ENCODE measurements around the gene RNU6-7.

RNU6-7 gene

DNA sequence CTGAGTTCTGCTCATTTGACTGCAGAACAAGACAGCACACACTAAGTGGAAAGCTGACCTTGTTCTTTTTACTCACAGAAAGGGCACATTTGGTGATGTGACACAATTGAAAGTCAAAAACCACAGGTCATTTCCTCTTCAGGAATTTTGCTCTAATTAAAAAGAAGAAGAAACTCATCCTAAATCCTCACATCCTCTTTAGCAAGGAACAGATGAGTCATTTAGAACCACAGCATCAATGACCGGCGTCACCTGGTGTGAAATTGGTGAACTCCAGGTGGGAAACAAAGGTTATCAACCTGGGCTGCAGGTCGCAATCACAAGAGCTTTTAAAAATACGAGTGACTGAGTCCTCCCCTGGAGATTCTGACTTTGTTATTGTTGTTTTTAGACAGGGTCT is 4.1 kb downstream of the RNU6-7 start:
- no peak for DNase-seq

DNA sequence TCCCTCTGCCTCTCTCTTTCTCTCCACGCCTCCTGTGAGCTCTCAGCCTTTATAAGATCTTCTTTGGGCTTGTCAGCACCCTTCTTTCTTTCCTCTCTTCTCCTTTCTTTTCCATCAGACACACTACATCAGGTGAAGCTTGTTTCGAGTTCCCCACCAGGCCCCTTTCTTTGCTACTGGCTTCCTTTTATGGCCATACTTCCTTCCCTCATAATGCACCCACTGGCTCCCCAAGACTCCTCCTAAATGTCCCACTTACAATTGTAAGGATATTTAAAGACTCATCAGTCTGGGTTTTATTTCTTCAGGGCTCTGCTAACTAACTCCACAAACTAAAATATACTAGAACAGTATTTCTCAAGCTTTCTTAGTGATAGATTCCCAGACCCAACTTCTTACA is 4.7 kb downstream of the RNU6-7 start:
- DNase-seq, result no peak

DNA sequence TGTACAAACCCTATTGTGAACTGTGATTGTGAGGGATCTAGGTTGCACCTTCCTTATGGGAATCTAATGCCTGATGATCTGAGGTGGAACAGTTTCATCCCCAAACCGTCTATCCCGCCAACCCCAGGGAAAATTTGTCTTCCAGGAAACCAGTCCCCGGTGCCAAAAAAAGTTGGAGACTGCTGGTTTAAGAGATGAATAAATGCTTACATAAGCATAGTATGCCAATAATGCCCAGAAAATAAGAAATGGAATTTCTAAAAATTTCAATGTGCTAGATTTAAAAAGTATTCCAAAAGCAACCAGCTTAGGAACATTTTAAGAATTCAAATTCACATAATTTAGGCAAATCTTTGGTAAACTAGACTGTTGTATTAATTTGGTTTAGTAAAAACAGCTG is 6.6 kb downstream of the RNU6-7 start:
- no peak for DNase-seq

DNA sequence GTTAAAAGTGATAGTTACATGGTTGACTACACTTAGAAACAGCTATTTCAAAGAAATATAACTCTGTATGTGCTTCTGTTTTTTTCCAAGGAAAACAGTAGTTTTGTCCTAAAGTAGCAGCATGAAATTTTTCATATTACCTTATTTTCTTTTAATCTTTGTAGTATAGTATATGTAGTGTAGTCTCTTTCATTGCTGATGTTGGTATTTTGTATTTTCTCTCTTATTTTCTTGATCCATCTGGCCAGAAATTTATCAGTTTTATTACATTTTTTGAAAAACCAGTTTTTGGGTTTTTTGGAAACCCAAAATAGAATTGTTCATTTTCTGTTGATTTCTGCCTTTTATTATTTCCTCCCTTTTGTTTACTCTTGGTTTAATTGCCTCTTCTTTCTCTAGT is 7.6 kb downstream of the RNU6-7 start:
- DNase-seq, result no peak

DNA sequence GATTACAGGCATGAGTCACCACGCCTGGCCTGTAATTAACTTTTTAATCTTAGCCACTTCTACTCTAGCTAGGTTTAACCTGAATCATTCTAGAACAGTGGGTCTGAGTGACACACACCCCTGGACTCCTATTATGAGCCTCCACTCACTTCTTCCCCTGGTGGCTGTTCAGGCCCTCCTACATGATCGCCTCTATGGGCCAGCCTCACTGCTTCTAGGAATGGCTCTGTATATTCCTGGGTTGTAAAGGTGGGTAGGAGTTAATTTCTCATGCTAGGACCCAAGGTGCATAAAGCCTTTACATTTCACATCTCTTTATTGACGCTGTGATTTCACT is 9.2 kb downstream of the RNU6-7 start:
- no peak for DNase-seq

DNA sequence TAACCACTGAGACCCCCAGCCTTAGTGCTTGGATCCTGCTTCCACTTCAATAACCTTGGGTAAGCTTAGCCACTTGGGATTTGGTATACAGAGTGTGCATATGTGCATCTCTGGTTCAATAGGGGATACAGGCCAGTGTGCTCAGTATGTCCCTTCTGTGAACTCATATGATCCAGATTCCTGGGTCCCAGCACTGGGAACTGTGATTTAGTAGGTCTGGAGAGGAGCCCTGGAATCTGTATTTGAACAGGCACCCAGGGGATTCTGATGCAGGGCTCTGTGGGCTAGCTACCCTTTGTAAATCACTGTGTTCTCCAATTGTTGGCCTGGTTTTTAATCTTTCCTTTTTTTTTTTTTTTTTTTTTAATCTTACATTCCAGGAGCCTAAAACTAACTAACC is 11.0 kb downstream of the RNU6-7 start:
- DNase-seq, result no peak

DNA sequence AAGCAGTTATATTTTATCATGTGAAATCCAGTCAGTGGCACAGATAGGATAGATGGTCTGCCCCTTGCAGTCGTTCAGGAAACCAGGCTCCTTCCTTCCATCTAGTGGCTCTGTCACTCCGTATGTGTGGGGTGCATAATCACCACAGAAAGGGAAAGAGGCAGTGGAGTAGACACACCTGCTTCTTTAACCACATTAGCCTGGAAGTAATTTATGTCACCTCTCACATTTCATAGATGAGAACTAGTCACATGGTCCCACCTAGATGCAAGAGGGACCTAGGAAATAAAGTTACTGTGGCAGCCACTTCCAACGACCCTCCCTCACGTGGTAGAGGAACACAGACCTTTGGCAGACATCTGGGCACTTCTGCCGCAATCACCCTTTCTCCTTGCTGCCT is 15.5 kb downstream of the RNU6-7 start:
- no peak for DNase-seq

DNA sequence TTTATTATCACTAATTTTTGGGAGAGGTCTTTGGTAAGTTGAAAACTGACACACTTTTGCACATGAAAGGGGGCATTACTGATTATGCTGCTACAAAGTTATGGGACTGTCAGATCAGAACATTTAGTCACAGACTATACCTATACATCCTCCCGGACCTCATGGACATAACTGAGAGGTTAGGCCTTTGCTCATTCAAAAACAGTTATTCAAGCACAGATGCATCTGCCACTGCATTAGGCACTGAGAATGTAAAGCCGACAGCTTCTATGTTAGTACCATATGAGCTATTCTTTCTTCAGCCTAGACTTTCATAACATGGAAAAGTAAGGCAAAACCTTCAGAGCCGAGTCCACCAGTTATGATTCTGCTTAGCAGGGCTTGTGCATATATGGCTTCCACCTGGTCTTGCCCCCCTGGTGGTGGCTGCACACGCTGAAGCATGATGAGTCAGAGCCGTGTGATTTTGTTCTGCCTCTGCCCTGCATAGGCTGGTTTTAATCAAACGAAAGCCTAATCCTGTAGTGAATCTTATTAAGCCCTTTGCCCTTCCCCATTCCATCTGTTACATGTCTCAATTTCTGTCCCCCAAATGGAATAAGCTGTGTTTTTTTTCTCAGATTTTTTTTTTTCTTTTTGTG is 23.0 kb downstream of the RNU6-7 start:
- peak; percentile 80 for DNase-seq

DNA sequence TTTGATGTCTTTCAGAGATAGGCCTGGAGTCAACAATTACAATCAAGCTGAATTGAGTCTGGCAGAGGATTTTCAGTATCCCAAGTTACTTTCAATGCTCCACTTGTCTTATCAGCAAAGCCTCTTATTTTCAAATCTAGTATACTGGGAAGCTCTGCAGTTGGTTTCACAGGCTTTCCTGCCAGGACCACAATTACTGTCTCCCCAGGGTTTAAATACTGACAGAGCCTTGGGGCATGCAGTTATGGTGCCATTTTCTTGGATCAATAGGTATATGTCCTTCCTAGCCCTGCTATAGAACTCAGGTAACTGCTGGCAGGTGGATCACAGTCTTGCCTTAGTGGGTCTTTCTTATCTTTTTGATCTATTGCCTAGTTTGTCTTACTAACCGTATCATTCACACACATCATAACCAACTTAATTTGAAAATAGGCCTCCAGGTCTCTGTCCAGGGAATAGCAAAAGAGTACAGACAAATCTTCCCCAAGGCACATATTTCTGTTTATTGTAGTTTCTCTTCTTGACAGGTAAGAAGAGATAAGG is 23.6 kb downstream of the RNU6-7 start:
- DNase-seq, result no peak

DNA sequence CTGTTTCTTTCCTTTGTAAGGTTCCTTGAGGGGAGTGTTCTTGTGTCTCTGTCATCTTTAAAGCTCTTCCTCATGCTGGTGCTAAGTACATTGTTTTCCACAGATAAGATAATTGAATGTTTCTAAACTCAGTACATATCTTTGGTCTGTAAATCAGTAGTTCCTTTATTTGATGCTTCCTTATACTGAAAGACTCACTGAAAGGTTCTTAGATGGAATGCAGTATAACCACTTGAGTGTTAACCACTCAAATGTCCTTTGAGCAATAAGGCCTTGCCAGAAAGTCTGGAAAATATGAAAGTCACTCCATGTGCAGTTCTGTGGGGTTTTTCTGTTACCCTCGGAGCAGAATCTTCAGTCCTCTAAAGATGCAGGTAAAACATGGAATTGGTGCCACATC is 24.2 kb downstream of the RNU6-7 start:
- DNase-seq, result peak; percentile 28

DNA sequence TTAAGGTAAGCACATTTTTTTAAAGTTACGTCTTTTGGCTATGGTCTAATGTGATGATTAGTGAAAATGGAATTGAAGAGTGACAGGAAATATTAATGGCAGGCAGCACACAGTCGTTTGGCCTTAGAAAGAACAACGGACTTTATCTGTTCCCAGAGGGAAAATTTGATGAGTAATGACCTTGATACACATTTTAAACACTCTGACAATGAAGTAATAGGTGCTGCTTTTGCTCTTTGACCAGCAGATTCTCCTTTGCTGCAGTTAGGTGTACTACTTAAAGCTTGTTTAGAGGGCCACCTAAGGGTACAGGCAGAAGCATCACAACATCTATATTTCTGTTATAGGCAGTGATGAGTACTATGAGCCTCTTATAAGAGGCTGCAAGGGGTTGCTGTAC is 28.3 kb downstream of the RNU6-7 start:
- DNase-seq, result peak; percentile 90

DNA sequence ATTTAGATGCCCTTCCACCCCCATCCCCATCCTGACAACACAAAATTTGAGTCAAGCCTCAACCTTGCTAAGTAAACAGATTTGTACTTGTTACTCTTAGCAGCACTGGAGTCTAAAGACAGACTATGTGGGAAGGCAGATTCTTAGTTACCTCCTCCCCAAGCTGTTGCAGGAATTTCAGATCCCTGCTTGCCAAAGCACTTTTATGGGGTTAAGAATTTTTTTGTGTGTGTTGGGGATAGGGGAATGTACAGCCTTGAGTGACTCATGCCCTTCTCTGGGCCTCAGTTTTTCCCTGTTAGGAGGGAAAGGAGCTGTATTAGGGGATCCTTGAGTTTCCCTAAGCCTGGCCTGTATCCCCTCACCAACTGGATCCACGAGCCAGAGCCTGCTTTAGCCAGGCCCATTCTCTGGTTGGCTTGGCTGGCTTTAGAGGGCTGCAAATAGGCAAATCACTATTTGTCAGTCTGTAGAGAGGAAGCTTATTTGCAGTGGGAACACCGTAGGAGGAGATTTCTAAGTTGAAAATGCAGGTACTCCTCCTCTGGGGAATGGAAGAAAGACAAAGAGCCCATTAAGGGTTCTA is 28.9 kb downstream of the RNU6-7 start:
- DNase-seq, result peak; percentile 93

DNA sequence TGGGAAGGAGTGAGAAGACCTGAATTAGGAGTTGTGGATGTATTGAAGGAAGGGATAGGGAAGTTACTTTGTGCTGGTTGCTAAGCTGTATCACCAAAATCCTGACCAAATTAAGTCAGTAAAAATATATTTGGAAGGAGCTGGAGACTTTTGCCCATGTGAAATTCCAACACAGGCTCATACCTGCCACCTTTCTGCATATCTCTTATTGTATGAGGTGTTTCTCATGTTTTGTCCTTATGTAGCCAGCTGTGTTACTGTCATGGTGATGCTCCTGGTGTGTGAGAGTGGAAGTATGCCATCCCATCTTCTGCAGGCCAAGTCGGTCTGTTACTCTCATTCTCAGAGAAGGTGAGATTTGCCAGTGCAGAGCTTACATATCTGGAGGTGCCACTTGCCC is 30.6 kb downstream of the RNU6-7 start:
- no peak for DNase-seq

DNA sequence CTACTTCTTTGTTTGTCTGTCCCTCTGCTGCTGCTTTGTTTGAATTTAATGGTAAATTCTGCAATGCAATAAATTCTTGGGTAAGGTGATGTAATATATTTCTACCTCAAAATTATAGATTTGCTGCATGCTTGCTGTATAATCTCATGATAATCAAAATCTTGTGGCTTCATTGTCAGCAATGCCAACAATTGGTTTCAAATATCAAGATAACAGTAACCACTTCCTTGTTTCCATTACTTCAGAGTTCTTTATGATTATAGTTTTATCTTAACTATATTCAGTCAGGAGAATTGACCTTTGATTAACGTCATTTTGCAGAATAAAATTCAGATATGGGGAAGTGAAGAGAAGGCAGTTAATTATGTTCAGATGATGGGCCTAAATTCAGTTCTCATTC is 31.4 kb downstream of the RNU6-7 start:
- DNase-seq, result peak; percentile 43

DNA sequence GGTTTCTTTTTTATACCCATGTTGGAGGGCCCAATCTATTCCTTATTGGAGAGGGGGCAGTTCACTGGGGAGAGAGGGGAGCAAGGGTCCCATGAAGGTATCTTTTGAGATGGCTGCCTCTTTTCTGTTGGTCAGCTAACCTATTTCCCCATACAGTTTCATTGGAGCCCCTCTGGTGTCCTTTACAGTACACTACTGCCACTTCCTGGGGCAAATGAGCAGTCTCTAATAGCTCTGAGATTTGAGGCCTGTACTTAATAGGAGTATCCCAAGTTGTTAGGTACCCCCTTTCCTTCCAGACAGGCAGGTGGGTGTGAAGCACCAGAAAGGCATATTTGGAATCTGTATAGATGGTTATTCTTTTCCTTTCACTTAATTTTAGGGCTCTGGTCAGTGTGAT is 42.6 kb downstream of the RNU6-7 start:
- peak; percentile 23 for DNase-seq

DNA sequence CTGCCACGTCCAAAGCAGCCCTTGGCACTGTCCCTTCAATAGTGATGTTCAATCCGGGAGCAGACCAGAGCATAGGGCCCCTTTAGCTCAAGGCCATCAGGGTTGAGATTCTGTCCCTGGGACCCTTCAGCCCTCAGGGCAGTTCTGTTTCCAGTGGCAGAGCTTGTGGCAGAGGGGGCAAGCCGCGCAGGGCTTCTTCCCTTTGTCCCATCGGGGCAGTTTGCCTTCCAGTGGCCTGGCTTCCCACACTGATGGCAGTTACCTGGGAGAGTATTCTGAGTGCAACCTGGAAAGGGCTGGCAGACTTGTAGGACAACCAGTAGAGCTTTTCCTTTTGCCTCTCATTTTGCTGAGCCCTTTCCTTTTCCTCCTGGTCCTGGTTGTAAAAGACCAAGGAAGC is 44.9 kb downstream of the RNU6-7 start:
- DNase-seq, result no peak

DNA sequence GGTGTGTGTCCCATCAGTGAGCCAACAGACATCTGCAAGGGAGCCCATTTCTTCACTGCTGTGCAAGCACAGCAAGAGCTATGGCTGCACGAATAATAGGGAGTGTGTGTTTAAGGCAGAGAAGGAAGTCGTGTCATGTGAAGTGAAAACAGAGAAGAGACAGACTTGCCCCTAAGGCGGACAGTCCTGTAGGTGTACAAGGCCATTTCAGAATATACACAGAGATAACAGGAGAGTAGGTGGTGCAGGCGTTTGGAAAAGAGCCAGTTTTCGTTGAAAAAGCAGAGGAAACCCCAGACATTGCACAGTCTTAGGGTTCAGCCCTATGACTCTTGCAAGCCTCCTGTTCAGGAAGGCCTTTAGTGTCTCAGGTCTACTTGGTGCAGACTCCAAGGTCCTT is 47.5 kb downstream of the RNU6-7 start:
- no peak for DNase-seq

DNA sequence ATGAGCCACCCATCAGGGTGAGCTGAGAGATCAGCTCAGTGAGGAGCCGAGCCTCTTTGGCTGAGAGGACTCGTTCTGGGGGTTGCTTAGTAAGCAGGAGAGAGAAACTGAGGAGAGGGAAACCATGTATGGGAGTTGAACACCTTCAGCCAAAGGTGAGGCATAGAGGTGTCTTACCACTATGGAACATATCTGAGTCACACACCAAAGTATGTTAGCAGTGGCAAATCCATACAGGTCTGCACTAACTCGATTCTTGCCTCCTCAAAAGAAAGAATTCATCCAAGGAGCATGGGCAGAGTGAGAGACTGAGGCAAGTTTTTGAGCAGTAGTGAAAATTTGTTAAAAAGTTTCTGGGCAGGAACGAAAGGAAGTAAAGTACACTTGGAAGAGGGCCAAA is 47.9 kb downstream of the RNU6-7 start:
- DNase-seq, result no peak

DNA sequence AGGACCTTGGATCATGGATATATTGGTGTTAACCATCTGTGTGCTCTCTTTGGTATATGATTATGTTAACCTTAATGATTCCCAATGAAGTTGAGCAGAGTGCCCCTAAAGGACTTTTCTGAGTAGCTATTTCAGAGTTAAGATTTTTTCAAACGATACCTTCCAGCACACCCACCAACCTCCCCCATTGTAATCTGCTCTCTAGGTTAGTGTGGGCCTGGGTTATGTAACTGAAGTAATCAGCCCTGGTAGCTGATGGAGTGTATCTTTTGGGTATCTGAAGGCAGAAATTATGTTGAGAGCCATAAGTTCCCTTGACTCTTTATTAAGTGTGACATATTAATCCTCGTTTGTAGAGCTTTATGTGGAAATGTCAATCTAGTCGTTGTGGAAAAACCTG is 48.8 kb downstream of the RNU6-7 start:
- no peak for DNase-seq

DNA sequence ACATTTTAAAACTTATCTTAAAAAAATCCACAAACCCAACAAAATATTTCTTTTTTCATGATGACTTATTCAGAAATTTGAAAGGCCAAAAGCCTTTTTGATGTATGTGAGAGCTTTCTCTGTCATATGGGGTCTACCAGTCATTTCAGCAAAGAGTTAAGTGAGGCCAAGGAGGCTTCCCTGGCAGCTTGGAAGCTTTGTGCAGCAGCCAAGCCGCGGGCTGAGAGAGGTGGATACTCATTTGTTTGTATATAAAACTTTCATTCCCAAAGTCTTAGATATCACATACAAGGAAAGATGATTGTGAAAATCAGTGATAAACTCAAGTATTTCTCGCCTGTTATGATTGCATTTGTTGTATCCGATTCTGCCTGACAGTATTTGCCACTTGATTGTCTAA is 49.7 kb downstream of the RNU6-7 start:
- no peak for DNase-seq
